HTERT RPE-1 (cell line): Measurements from ENCODE around the gene LAMA2.

ENCODE experiments used
- in situ Hi-C: fragments of 300-500 bp; cut with MboI; formaldehyde crosslinking; loops from 4 replicates; pipeline ENCODE4 v1.14.3; 2020; ENCODE audit warnings: low sequenced_read_pairs

The LAMA2 gene

GRCh38 chr6:128892079-128892478 lies 9.1 kb downstream of the LAMA2 start:
- in situ Hi-C loops: no loop called here

GRCh38 chr6:128899341-128900050 lies 16.6 kb downstream of the LAMA2 start:
- in situ Hi-C loops: no loop called here

DNA sequence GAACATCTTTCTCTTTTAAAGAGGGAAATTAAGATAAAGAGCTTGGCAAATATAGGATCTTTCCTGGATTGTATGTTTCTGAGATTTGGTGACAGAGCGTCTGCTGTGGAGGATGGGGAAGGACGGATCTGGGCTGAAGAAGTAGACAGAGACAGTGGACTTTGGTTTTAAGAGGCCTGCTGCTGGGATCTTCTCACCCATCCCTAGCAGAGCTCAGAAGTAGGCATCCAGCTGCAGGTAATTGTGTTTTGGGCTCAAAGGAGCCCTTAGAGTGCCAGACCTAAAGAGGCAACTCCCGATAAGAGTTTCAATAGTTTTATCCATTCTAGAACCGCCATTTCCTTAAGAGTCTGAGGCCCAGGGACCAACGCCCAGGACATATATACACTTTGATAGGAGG lies 20.8 kb downstream of the LAMA2 start:
- in situ Hi-C loops: no loop called here

DNA sequence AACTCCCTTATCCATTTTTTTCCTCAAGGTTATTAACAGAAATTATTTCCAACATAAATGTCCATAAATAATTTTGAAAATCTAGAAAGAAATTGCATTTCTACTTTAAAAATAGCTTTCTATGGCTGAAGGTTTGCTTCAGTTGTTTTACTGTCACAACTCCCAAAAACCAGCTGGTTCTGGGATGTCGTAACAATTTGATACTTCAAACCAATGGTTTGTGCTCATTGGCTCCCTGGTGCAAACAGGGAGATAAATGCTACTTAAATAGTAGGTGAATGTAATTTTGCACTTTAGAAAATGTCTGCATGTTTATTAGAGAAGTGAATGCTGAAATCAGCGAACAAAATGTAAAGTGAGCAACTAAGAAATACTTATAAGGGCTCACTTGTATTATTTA lies 31.1 kb downstream of the LAMA2 start:
- in situ Hi-C loops: no loop called here

DNA sequence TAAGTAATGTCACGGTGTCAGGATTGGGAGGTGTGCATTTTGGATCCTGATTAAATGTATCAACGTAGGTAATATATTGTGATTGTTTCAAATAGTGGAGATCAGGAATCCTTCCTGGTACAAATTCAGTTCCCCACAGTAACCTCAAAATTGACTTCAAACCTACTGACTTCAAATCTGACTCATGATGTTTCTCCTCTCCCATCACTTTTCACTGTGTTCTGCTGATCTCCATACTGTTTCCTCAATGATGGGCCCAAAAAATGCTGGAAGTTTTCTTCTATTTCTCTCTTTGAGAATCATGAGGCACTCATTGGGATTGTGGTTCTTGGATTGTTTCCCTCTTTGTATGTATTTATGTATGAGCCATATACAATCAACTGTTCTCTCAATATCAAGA lies 35.9 kb downstream of the LAMA2 start:
- in situ Hi-C loops: no loop called here

DNA sequence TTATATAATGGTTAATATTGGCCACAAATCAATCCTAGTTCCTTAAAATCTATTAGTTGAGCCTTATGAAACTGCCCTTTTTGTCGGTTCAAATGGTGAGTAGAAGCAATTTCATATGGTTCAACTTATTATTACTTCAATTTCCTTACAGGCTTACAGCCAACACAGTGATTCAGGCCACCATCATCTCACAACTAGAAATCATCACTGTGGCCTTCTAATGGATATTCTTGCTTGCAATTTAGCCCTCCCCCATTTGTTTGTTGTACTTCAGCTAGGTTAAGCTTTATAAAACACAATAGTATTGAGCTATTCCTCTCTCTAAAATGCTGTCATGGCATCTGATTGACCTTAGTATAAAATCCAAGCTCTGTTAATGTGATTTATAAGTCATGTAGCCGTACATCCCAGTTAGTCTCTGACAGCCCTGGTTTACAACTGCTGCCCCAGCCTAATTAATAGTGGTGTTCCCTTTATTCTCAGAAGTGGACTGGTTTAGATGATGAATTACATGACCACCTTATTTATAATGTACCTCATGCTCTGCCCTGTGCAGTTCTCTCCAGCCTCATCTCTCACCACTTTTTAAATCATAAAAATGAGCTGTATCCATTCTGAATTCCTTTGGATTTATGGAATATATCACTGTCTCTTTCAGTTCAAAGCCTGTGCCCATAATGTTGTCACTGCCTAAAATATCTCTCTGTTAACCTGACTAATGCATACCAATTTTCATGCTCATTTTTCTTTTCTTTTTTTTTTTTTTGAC lies 36.7 kb downstream of the LAMA2 start:
- in situ Hi-C loops: no loop called here

DNA sequence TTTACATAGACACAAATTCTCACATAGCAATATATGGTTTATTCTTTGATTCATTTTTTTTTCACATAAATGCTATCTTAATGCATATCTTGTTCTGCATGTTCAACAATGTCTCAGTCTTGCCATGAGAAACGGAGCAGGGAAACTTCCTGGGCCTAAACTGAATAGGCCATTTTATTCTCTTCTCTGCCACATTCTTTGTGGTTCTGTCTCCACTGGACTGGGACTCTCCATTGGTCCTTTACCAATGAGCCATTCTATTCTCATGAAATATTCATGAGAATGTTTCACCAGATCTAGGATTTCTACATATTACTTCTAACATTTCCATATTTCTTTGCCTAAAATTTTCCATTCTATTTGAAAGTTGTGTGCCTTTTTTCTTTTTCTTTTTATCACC lies 42.8 kb downstream of the LAMA2 start:
- in situ Hi-C loops: no loop called here

DNA sequence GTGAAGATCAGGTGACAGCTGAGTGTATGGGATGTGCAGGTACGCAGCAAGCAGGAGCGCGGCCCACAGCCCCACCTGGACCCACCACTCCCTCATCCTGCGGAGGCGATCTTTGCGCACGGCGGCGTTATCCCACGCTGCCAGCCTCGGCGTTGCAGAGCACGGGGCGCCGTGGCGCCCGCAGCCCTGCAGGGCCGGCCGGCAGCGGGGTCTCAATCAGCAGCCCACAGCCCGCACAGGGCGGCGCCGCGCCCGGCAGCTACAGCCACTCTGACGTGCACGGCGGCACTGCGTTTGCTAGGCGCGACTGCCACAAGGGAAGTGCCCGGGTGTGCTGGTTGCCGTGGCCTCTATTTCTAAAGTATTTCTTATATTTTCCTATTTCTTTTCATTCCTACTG lies 46.9 kb downstream of the LAMA2 start:
- in situ Hi-C loops: no loop called here

- in situ Hi-C loops: no loop called here
Observed at GRCh38 chr6:128930321-128930720, 47.4 kb downstream of the LAMA2 start.

DNA sequence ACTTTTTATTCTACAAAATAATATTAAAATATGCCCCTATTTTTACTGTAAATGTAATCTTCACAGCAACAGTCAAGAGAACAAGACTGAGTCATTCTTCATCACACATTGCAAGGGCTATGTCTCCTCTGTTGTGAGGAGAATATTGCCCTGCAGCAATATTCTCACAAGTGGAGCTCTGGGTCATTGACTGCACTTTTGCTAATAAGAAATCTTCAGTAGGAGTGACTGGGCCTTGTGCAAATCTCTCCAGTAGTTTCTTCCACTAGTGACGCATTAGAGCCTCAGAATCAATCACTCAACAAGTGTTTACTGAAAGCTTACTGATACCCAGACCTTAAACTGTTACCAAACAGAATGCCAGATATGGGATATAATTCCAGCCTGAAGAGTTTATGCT lies 49.1 kb downstream of the LAMA2 start:
- in situ Hi-C loops: no loop called here

GRCh38 chr6:128950864-128951263 lies 67.9 kb downstream of the LAMA2 start:
- in situ Hi-C loops: no loop called here

- in situ Hi-C loops: no loop called here
Observed at GRCh38 chr6:128952902-128953301, 70.0 kb downstream of the LAMA2 start.

GRCh38 chr6:128954308-128955043 lies 71.5 kb downstream of the LAMA2 start:
- in situ Hi-C loops: no loop called here

DNA sequence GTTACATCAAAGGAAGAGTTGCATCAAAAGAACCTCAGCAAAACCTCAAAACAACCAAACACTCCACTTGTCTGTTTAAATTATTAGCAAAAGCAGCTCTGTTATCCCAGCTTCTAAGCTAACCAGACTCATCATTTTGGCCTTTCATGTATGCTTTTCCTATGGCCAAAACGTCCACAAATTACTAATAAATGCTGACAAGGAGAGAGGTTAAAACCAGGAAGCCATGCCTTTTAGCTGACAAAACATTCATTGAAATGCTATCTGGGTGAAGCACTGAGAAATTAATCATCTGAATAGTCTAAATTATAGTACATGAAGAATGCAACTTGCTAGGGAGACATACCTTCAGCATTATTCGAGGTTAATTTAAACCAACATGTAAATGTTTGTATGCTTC lies 80.6 kb downstream of the LAMA2 start:
- in situ Hi-C loops: no loop called here

- in situ Hi-C loops: no loop called here
Observed at GRCh38 chr6:128964233-128964755, 81.4 kb downstream of the LAMA2 start.

GRCh38 chr6:128964771-128965170 lies 81.8 kb downstream of the LAMA2 start:
- in situ Hi-C loops: no loop called here

GRCh38 chr6:128966934-128967333 lies 84.0 kb downstream of the LAMA2 start:
- in situ Hi-C loops: no loop called here

DNA sequence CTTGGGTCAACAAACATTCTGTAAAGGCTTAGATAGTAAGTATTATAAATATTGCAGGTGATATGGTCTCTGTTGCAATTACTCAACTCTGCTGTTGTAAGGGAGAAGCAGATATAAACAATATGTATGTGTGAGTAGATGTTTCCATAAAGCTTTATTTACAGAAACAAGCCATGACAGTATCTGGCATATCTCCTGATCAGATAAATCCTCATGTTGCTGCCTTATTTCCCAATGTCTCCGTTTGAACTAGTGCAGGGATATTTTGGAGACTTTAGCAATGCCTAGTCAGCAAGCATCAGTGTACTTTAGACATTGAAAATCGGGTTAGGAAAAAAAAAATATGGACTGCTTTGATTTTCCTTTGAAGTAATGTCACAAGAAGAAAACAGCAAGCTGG lies 96.1 kb downstream of the LAMA2 start:
- in situ Hi-C loops: no loop called here

DNA sequence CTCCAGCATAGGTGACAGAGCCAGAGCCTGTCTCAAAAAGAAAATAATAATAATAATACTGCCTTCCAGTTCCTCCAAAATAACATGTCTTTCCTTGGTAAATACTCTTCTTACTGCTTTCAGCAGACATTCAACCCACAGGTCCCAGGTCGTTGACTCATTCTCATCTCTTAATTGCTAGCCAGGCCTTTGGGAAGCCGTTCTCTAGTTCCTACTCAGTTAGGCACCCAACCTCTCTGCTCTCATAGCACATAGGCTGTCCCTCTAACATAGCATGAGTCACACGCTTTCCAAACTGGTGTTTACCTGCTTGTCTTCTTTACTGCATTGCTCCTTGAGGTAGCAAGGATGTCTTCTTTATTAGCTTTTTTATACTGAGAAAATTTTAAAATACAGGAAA lies 98.8 kb downstream of the LAMA2 start:
- in situ Hi-C loops: no loop called here

- in situ Hi-C loops: no loop called here
Observed at GRCh38 chr6:128990360-128990759, 107.4 kb downstream of the LAMA2 start.

GRCh38 chr6:128990915-128991314 lies 108.0 kb downstream of the LAMA2 start:
- in situ Hi-C loops: no loop called here

DNA sequence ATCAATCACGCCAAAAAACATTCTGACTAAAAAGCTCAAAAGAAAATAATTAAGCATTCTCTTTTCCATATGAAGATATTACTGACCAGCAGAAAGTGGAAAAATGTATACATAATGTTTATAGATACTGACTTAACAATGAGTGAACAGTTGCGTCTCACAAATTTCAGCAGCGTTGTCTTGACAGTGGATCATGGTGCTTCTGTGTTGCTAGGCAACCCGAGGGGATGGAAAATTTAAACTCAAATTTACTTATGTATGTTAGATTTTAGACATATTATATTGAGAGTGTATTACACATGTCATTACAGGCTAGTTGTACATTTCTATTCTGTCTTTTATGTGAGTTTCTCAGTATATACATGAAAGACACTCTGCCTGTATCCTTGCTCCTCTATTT lies 110.2 kb downstream of the LAMA2 start:
- in situ Hi-C loops: no loop called here
